GM23338 (cell line): ENCODE results near the gene PIEZO2. TPM values are rescaled to one million over a fixed set of nuclear protein-coding genes. Genes with fewer than 3 reads are reported as not detected.

Experiments
- ATAC-seq: fragments of 200-7000 bp; cut with Tn5 transposase; 3 replicates; pipeline ENCODE4 v1.9.1; 2020
- DNase-seq: peaks from one replicate; pipeline ENCODE4 v3.0.0-alpha.2; 2015; ENCODE audit warnings: low spot score
- H2AFZ ChIP-seq: fragments of 200-600 bp; sonication (generic); 2 replicates; pipeline ENCODE4 v1.8.0; 2016; ENCODE audit warnings: antibody characterized with exemption, mild to moderate bottlenecking, moderate library complexity
- H3F3A ChIP-seq: fragments of 200-600 bp; sonication (generic); replicated peaks from 2 replicates; pipeline ENCODE4 v1.8.0; 2017; ENCODE audit warnings: antibody characterized with exemption, mixed run types, low read depth
- H3K27ac ChIP-seq: fragments of 200-600 bp; sonication (generic); 2 replicates; pipeline ENCODE4 v1.6.1; 2016; ENCODE audit warnings: low read depth
- H3K27me3 ChIP-seq: fragments of 200-600 bp; sonication (generic); 2 replicates; pipeline ENCODE4 v1.8.0; 2016; ENCODE audit warnings: mild to moderate bottlenecking, mixed run types, moderate library complexity; ENCODE audit not compliant: insufficient read depth
- H3K36me3 ChIP-seq: fragments of 200-600 bp; sonication (generic); 2 replicates; pipeline ENCODE4 v1.8.0; 2016; ENCODE audit warnings: mild to moderate bottlenecking; ENCODE audit not compliant: insufficient read depth
- H3K4me1 ChIP-seq: fragments of 200-600 bp; sonication (generic); 2 replicates; pipeline ENCODE4 v1.8.0; 2016; ENCODE audit warnings: mild to moderate bottlenecking, moderate library complexity; ENCODE audit not compliant: insufficient read depth
- H3K4me2 ChIP-seq: fragments of 200-600 bp; sonication (generic); 2 replicates; pipeline ENCODE4 v1.7.1; 2017; ENCODE audit warnings: mixed run types
- H3K4me3 ChIP-seq: fragments of 200-600 bp; sonication (generic); 2 replicates; pipeline ENCODE4 v1.6.1; 2016; ENCODE audit warnings: mixed run types
- H3K79me2 ChIP-seq: fragments of 200-600 bp; sonication (generic); replicated peaks from 2 replicates; pipeline ENCODE4 v1.8.0; 2017; ENCODE audit warnings: mild to moderate bottlenecking; ENCODE audit not compliant: insufficient read depth
- H3K9me2 ChIP-seq: fragments of 200-600 bp; sonication (generic); 2 replicates; pipeline ENCODE4 v1.8.0; 2017; ENCODE audit not compliant: insufficient read depth
- H4K20me1 ChIP-seq: fragments of 200-600 bp; sonication (generic); replicated peaks from 2 replicates; pipeline ENCODE4 v1.8.0; 2017; ENCODE audit warnings: mild to moderate bottlenecking; ENCODE audit not compliant: insufficient read depth
- H3K27ac Mint-ChIP-seq: 2 replicates; pipeline ENCODE4 v1.8.0; 2020; ENCODE audit warnings: inconsistent platforms, mild to moderate bottlenecking, moderate library complexity, mixed read lengths
- H3K27me3 Mint-ChIP-seq: 3 replicates; pipeline ENCODE4 v1.8.0; 2022; ENCODE audit warnings: low read depth, mild to moderate bottlenecking, moderate library complexity, mixed read lengths, inconsistent platforms; ENCODE audit not compliant: insufficient read depth, poor library complexity
- H3K36me3 Mint-ChIP-seq: 3 replicates; pipeline ENCODE4 v1.8.0; 2021; ENCODE audit warnings: low read depth, mild to moderate bottlenecking, inconsistent platforms, moderate library complexity, mixed read lengths
- H3K4me1 Mint-ChIP-seq: 3 replicates; pipeline ENCODE4 v1.8.0; 2020; ENCODE audit warnings: mild to moderate bottlenecking, inconsistent platforms, mixed read lengths
- H3K4me3 Mint-ChIP-seq: 3 replicates; pipeline ENCODE4 v1.8.0; 2021; ENCODE audit warnings: moderate library complexity, mild to moderate bottlenecking, inconsistent platforms, mixed read lengths
- H3K9me3 Mint-ChIP-seq: 3 replicates; pipeline ENCODE4 v1.8.0; 2020; ENCODE audit warnings: moderate library complexity, mild to moderate bottlenecking, inconsistent platforms, mixed read lengths
- CTCF ChIP-seq, 2 experiments: fragments of 200-600 bp in 1 of 2; sonication (generic) in 1 of 2; conservative IDR thresholded peaks; 2 replicates each; pipeline versions ENCODE4 v1.5.1 to v1.6.1; 2016 to 2017; ENCODE audit warnings: antibody characterized with exemption in 2 of 2, low read depth in 2 of 2, mild to moderate bottlenecking in 2 of 2, moderate library complexity in 1 of 2
- EZH2 ChIP-seq: fragments of 200-600 bp; sonication (generic); IDR thresholded peaks from one replicate; pipeline ENCODE4 v1.8.0; 2017; ENCODE audit warnings: antibody characterized with exemption, mild to moderate bottlenecking, low read depth; ENCODE audit not compliant: unreplicated experiment
- EZH2phosphoT487 ChIP-seq: fragments of 200-600 bp; sonication (generic); IDR thresholded peaks from one replicate; pipeline ENCODE4 v1.8.1; 2018; ENCODE audit warnings: antibody characterized with exemption; ENCODE audit not compliant: unreplicated experiment
- JUNB ChIP-seq: IDR thresholded peaks from one replicate; pipeline ENCODE4 v1.6.1; 2016; ENCODE audit warnings: antibody characterized with exemption; ENCODE audit not compliant: unreplicated experiment
- NANOG ChIP-seq: IDR thresholded peaks from 2 replicates; pipeline ENCODE4 v1.6.1; 2016; ENCODE audit warnings: antibody characterized with exemption, borderline replicate concordance
- STAT1 ChIP-seq: IDR thresholded peaks from one replicate; pipeline ENCODE4 v1.6.1; 2016; ENCODE audit warnings: antibody characterized with exemption; ENCODE audit not compliant: unreplicated experiment
- polyA plus RNA-seq: library from polyadenylated mRNA; unstranded; fragments of >200 nt; fragmentation: Nextera tagmentation; extraction: Ambion mirVana; gene quantifications from 2 replicates; pipeline ENCODE4 v1.2.1, GENCODE V29; 2016
- total RNA-seq: library from RNA; depleted of rRNA; stranded (reverse); fragments of >200 nt; shearing (Covaris generic); gene quantifications from 2 replicates; pipeline ENCODE4 v1.2.3, GENCODE V29; 2014
- TF ChIP-seq, protein P1 (sequence below): fragments of 250-450 bp; sonication (Bioruptor Pico); IDR thresholded peaks from 2 replicates; pipeline ENCODE4 v1.5.0; 2020; ENCODE audit warnings: mild to moderate bottlenecking, moderate library complexity

The PIEZO2 gene
- total and polyA plus RNA-seq, 2 experiments from 2014 or later = 4.8 to 8.2 TPM

- Mint-ChIP-seq H3K27me3 (no peaks in the 10 kb centered on the region), H3K27ac (no peak overlapping the region), H3K4me3 (no peak overlapping the region), H3K9me3 (no peaks in the 10 kb centered on the region; the same call in 2 of the 3 replicates), H3K36me3 (no peaks in the 10 kb centered on the region; the same call in 2 of the 3 replicates), H3K4me1 (peaks cover 7% of the 10 kb centered on the region)
- no peaks in the 10 kb centered on the region for H3K79me2 ChIP-seq
- H3K9me2 ChIP-seq = no peaks in the 10 kb centered on the region
- TF ChIP-seq, protein P1, sequence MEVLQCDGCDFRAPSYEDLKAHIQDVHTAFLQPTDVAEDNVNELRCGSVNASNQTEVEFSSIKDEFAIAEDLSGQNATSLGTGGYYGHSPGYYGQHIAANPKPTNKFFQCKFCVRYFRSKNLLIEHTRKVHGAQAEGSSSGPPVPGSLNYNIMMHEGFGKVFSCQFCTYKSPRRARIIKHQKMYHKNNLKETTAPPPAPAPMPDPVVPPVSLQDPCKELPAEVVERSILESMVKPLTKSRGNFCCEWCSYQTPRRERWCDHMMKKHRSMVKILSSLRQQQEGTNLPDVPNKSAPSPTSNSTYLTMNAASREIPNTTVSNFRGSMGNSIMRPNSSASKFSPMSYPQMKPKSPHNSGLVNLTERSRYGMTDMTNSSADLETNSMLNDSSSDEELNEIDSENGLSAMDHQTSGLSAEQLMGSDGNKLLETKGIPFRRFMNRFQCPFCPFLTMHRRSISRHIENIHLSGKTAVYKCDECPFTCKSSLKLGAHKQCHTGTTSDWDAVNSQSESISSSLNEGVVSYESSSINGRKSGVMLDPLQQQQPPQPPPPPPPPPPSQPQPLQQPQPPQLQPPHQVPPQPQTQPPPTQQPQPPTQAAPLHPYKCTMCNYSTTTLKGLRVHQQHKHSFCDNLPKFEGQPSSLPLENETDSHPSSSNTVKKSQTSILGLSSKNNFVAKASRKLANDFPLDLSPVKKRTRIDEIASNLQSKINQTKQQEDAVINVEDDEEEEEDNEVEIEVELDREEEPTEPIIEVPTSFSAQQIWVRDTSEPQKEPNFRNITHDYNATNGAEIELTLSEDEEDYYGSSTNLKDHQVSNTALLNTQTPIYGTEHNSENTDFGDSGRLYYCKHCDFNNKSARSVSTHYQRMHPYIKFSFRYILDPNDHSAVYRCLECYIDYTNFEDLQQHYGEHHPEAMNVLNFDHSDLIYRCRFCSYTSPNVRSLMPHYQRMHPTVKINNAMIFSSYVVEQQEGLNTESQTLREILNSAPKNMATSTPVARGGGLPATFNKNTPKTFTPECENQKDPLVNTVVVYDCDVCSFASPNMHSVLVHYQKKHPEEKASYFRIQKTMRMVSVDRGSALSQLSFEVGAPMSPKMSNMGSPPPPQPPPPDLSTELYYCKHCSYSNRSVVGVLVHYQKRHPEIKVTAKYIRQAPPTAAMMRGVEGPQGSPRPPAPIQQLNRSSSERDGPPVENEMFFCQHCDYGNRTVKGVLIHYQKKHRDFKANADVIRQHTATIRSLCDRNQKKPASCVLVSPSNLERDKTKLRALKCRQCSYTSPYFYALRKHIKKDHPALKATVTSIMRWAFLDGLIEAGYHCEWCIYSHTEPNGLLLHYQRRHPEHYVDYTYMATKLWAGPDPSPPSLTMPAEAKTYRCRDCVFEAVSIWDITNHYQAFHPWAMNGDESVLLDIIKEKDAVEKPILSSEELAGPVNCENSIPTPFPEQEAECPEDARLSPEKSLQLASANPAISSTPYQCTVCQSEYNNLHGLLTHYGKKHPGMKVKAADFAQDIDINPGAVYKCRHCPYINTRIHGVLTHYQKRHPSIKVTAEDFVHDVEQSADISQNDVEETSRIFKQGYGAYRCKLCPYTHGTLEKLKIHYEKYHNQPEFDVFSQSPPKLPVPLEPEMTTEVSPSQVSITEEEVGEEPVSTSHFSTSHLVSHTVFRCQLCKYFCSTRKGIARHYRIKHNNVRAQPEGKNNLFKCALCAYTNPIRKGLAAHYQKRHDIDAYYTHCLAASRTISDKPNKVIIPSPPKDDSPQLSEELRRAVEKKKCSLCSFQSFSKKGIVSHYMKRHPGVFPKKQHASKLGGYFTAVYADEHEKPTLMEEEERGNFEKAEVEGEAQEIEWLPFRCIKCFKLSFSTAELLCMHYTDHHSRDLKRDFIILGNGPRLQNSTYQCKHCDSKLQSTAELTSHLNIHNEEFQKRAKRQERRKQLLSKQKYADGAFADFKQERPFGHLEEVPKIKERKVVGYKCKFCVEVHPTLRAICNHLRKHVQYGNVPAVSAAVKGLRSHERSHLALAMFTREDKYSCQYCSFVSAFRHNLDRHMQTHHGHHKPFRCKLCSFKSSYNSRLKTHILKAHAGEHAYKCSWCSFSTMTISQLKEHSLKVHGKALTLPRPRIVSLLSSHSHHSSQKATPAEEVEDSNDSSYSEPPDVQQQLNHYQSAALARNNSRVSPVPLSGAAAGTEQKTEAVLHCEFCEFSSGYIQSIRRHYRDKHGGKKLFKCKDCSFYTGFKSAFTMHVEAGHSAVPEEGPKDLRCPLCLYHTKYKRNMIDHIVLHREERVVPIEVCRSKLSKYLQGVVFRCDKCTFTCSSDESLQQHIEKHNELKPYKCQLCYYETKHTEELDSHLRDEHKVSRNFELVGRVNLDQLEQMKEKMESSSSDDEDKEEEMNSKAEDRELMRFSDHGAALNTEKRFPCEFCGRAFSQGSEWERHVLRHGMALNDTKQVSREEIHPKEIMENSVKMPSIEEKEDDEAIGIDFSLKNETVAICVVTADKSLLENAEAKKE = no peak
- no peak for TF ChIP-seq STAT1
- no peak for TF ChIP-seq CTCF (conservative IDR thresholded peaks at IDR 0.05; ENCODE audit: low read depth in 2 of 2)
- no peak overlapping the region for H2AFZ ChIP-seq
- no peak for DNase-seq
- H3K27me3 ChIP-seq = no peaks in the 10 kb centered on the region
- no peak overlapping the region for H3K27ac ChIP-seq
- H3K36me3 ChIP-seq = no peaks in the 10 kb centered on the region
- H3K4me3 ChIP-seq = no peak overlapping the region
- H3K4me1 ChIP-seq = no peaks in the 10 kb centered on the region
- H3F3A ChIP-seq = no peaks in the 10 kb centered on the region
- H3K4me2 ChIP-seq = no peak overlapping the region
- no peak for ATAC-seq
- H4K20me1 ChIP-seq = no peaks in the 10 kb centered on the region
These were observed 35.4 kb downstream of the PIEZO2 start for GRCh38 chr18:11113937-11114336.

DNA sequence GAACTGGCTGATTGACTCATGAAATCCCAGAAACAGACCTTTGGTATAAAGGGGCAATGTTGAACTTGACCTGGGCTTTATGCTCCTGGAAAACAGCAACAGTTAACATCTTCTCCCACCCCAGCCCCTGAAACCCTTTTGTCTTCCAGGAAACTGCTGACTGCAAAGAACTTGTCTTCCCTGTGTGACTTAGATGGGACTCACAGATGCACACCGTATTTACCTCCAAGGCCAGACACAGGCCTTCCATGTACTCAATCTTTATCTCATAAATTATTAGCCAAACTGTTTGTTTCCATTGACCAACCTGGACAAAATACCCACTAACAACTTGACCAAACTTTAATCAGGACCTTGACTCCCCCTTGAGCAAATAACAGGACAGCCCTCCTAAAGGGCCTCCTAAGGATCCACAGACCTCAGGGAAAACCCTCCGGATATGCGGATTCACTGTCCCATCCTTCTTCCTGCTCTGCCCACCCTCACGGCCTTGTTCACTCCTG is 36.3 kb downstream of the PIEZO2 start:
- Histone ChIP-seq H3K4me2 (no peak overlapping the region), H3K79me2 (no peaks in the 10 kb centered on the region), H4K20me1 (no peaks in the 10 kb centered on the region), H3K36me3 (no peaks in the 10 kb centered on the region), H2AFZ (no peak overlapping the region), H3K4me1 (no peaks in the 10 kb centered on the region), H3F3A (no peaks in the 10 kb centered on the region), H3K27ac (no peak overlapping the region), H3K4me3 (no peak overlapping the region), H3K9me2 (no peaks in the 10 kb centered on the region), H3K27me3 (no peaks in the 10 kb centered on the region)
- ATAC-seq (no peak), DNase-seq (no peak)
- peaks cover 7% of the 10 kb centered on the region for H3K4me1 Mint-ChIP-seq
- no peaks in the 10 kb centered on the region for H3K27me3 Mint-ChIP-seq
- no peak overlapping the region for H3K4me3 Mint-ChIP-seq
- no peaks in the 10 kb centered on the region; the same call in 2 of the 3 replicates for H3K36me3 Mint-ChIP-seq
- H3K27ac Mint-ChIP-seq = 0 out of 2 replicates have a peak overlapping the region, but pooled peaks have one; percentile 26
- no peaks in the 10 kb centered on the region; the same call in 2 of the 3 replicates for H3K9me3 Mint-ChIP-seq
- TF ChIP-seq STAT1 (no peak), CTCF (conservative IDR thresholded peaks at IDR 0.05; ENCODE audit: low read depth in 2 of 2) (no peak), NANOG (no peak), EZH2phosphoT487 (no peak), JUNB (no peak), EZH2 (no peak)
